ENCODE data around the gene TRAPPC8.

TRAPPC8 gene

GRCh38 chr18:31876707-31877106 is 66.2 kb downstream of the TRAPPC8 start:
- H3K4me3 ChIP-seq (ENCODE audit: low read depth, low read length), result no peak overlapping the region
- TF ChIP-seq CTCF (IDR thresholded peaks at IDR 0.05; ENCODE audit: low read depth, low read length), result no peak

GRCh38 chr18:31875301-31875700 is 67.6 kb downstream of the TRAPPC8 start:
- no peak for TF ChIP-seq CTCF (IDR thresholded peaks at IDR 0.05; ENCODE audit: low read depth, low read length)

GRCh38 chr18:31863103-31863502 is 79.8 kb downstream of the TRAPPC8 start:
- no peak for TF ChIP-seq CTCF (IDR thresholded peaks at IDR 0.05; ENCODE audit: low read depth, low read length)
- no peak overlapping the region for H3K4me3 ChIP-seq (ENCODE audit: low read depth, low read length)

More at GRCh38 chr18:31875301-31875700, 67.6 kb downstream of the TRAPPC8 start:
- no peak overlapping the region for H3K4me3 ChIP-seq (ENCODE audit: low read depth, low read length)

- no peak for TF ChIP-seq CTCF (IDR thresholded peaks at IDR 0.05; ENCODE audit: low read depth, low read length)
- H3K4me3 ChIP-seq (ENCODE audit: low read depth, low read length), result no peak overlapping the region
These were observed 82.4 kb downstream of the TRAPPC8 start for GRCh38 chr18:31860488-31860887.

GRCh38 chr18:31857526-31858106 is 85.3 kb downstream of the TRAPPC8 start:
- no peak overlapping the region for H3K4me3 ChIP-seq (ENCODE audit: low read depth, low read length)
- TF ChIP-seq CTCF (IDR thresholded peaks at IDR 0.05; ENCODE audit: low read depth, low read length), result no peak

- H3K4me3 ChIP-seq (ENCODE audit: low read depth, low read length), result no peak overlapping the region
- no peak for TF ChIP-seq CTCF (IDR thresholded peaks at IDR 0.05; ENCODE audit: low read depth, low read length)
These were observed 92.1 kb downstream of the TRAPPC8 start for GRCh38 chr18:31850844-31851243.

- H3K4me3 ChIP-seq (ENCODE audit: low read depth, low read length), result no peak overlapping the region
- no peak for TF ChIP-seq CTCF (IDR thresholded peaks at IDR 0.05; ENCODE audit: low read depth, low read length)
These were observed 102.4 kb downstream of the TRAPPC8 start for GRCh38 chr18:31840499-31840898.

Measured in WI38 (cell line).